ENCODE measurements around the gene KRT84. TPM values are rescaled to one million over a fixed set of nuclear protein-coding genes. Genes with fewer than 3 reads are reported as not detected.

KRT84 gene
- total RNA-seq, 4 donors from 2014 or later = not detected

GRCh38 chr12:52362118-52362726 is 23.2 kb downstream of the KRT84 start:
- Histone ChIP-seq H3K27me3 (no peaks in the 10 kb centered on the region), H3K36me3 (no peaks in the 10 kb centered on the region), H3K4me1 (peaks cover 0 to 19% of the 10 kb centered on the region in 2 donors), H3K4me3 (replicated peaks in 1 of 3) (no peak overlapping the region), H3K27ac (no peak overlapping the region), H3K9me3 (no peaks in the 10 kb centered on the region)
- TF ChIP-seq POLR2A (IDR thresholded peaks at IDR 0.05) = no peak
- peak in 1 of 6 experiments; percentile 10 for TF ChIP-seq CTCF (IDR thresholded peaks at IDR 0.05)
- intact Hi-C loops (cut with DNase I) = no loop called here
- WGBS, 2 donors = 89 to 91% methylated on average over 10 to 11 of the region's 11 CpGs
- no peak for DNase-seq

GRCh38 chr12:52361553-52361952 is 23.9 kb downstream of the KRT84 start:
- intact Hi-C loops (cut with DNase I) = no loop called here
- Histone ChIP-seq H3K4me1 (peaks cover 0 to 19% of the 10 kb centered on the region in 2 donors), H3K4me3 (replicated peaks in 1 of 3) (no peak overlapping the region), H3K9me3 (no peaks in the 10 kb centered on the region), H3K27me3 (no peaks in the 10 kb centered on the region), H3K36me3 (no peaks in the 10 kb centered on the region), H3K27ac (no peak overlapping the region)
- WGBS, 2 donors = 92 to 100% methylated on average over 1 of the region's 1 CpG
- DNase-seq = no peak
- no peak for TF ChIP-seq POLR2A (IDR thresholded peaks at IDR 0.05)
- TF ChIP-seq CTCF (IDR thresholded peaks at IDR 0.05) = no peak

GRCh38 chr12:52360663-52361271 is 24.7 kb downstream of the KRT84 start:
- peak overlapping the region in 2 of 3 donors; percentile 5 to 63 for H3K27ac ChIP-seq
- H3K4me3 ChIP-seq (replicated peaks in 1 of 3) = no peak overlapping the region
- WGBS, 2 donors = 83 to 84% methylated on average over 3 to 13 of the region's 13 CpGs
- TF ChIP-seq POLR2A (IDR thresholded peaks at IDR 0.05) (no peak), CTCF (IDR thresholded peaks at IDR 0.05) (no peak)
- H3K4me1 ChIP-seq = peaks cover 0 to 19% of the 10 kb centered on the region in 2 donors
- no peaks in the 10 kb centered on the region for H3K9me3 ChIP-seq
- no peaks in the 10 kb centered on the region for H3K36me3 ChIP-seq
- no peaks in the 10 kb centered on the region for H3K27me3 ChIP-seq
- peak; percentile 83 to 89 for DNase-seq
- intact Hi-C loops (cut with DNase I) = no loop called here

- no peaks in the 10 kb centered on the region for H3K27me3 ChIP-seq
- peak overlapping the region in 2 of 3 donors; percentile 5 to 63 for H3K27ac ChIP-seq
- WGBS, 2 donors = 80 to 90% methylated on average over 7 of the region's 7 CpGs
- TF ChIP-seq CTCF (IDR thresholded peaks at IDR 0.05) = no peak
- no peak for TF ChIP-seq POLR2A (IDR thresholded peaks at IDR 0.05)
- H3K4me3 ChIP-seq (replicated peaks in 1 of 3) = no peak overlapping the region
- no peaks in the 10 kb centered on the region for H3K9me3 ChIP-seq
- peaks cover 0 to 18% of the 10 kb centered on the region in 2 donors for H3K4me1 ChIP-seq
- H3K36me3 ChIP-seq = no peaks in the 10 kb centered on the region
- no peak for DNase-seq
- intact Hi-C loops (cut with DNase I) = no loop called here
Observed at GRCh38 chr12:52360106-52360662, 25.3 kb downstream of the KRT84 start.

- intact Hi-C loops (cut with DNase I) = no loop called here
- no peak for TF ChIP-seq CTCF (IDR thresholded peaks at IDR 0.05)
- TF ChIP-seq POLR2A (IDR thresholded peaks at IDR 0.05) = no peak
- Histone ChIP-seq H3K4me3 (replicated peaks in 1 of 3) (no peak overlapping the region), H3K27me3 (no peaks in the 10 kb centered on the region), H3K27ac (no peak overlapping the region), H3K4me1 (peaks cover 0 to 13% of the 10 kb centered on the region in 2 donors), H3K36me3 (no peaks in the 10 kb centered on the region), H3K9me3 (no peaks in the 10 kb centered on the region)
- DNase-seq = no peak
- WGBS, 2 donors = 73 to 81% methylated on average over 5 of the region's 5 CpGs
Observed at GRCh38 chr12:52359621-52360061, 25.8 kb downstream of the KRT84 start.
